Measurements from ENCODE around the gene RGS10.

The RGS10 gene

DNA sequence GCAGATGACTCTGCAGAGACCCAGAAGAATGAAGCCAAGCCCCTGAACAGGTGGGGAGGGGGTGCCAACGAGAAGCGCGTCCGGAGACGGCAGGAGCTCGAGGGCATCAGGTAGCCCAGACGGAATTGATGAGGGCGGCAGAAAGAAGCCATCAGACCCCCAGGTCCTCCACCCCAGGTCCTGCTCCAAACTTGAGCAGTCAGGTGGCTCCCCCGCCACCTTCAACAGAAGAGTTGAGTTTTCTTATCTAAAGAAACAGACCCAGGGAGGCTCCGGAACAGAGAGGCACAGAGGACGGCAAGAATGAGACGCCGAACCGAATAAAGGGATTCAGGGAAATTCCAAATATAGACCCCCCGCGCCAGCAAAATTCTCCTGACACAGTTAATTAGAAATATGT, 22.2 kb downstream of the RGS10 start:
- in situ Hi-C loops (cut with MboI; ENCODE audit: low sequenced_read_pairs) = no loop called here

DNA sequence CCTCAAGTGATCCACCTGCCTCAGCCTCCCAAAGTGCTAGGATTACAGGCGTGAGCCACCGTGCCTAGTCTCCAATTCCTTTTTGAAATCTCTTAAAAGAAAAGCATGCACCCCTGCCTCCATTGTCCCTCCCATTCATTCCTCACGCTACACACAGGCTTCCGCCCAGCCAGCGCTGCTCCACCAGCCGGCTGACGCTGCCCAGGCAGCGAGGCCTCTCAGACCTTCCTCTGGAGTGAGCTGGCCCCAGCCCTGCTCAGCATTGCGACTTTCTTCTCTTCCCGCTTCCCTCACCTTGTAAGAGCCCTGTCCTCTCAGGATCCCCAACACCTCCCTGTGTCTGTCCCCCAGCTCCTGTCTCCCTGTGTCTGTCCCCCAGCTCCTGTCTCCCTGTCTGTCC, 23.6 kb downstream of the RGS10 start:
- in situ Hi-C loops (cut with MboI; ENCODE audit: low sequenced_read_pairs) = no loop called here

DNA sequence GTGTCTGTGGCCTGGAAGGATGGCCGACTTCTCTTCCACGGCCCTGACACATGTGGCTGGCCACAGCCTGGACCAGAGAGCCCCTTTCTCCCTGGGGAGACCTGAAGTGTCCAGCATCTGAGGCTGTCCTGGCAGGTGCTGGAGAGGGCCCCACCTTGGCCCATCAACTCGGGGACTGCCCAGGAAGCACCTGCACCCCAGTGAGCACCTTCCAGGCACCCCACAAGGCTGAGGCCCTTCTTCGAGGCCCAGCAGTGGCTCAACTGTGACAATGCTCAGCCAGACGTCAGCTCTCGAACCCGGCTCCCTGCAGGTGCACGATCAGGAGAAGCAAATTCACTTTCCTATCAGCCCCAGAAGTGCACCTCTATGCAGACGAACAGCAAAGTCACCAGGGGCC, 24.3 kb downstream of the RGS10 start:
- in situ Hi-C loops (cut with MboI; ENCODE audit: low sequenced_read_pairs) = no loop called here

DNA sequence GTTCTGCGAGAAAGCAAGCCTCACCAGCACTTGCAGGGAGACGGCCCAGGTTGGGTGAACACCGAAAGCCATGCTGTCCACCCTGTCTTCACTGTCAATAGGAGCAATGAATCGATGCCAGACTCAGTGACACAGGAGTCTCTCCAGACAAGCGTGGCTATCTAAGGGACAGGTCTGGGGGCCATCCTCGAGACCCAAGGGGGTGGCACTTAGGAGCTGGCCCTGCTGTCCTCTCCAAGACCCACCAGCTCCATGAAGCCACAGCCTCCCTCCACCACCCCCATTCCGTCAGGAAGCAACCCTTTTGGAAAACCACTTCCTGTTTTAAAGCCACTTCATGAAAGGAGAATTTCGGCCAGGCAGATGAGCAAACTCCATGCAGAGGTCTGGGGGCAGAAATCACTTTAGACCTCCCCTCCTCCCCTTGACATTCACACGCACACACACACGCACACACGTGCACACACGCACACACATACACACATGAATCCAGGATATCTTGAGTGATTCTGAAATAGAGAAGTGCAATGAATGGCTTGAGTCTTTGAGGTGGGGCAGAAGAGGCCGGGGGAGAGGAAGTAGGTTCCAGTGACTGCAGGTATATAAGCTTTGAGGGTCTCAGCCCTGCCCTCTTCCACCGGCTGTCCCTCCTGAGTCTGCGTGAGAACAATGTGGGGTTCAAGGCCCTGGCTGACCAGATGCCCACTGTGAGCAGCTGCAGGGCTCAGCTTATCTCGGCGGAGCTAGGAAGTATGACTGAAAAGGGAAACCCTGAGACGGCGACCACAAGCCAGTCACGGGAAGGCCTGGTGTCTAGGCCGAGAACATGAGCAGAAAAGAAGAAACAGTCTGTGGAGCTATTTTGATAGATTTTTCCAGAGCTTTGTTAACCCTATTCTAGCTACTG, 25.0 kb downstream of the RGS10 start:
- in situ Hi-C loops (cut with MboI; ENCODE audit: low sequenced_read_pairs) = no loop called here

DNA sequence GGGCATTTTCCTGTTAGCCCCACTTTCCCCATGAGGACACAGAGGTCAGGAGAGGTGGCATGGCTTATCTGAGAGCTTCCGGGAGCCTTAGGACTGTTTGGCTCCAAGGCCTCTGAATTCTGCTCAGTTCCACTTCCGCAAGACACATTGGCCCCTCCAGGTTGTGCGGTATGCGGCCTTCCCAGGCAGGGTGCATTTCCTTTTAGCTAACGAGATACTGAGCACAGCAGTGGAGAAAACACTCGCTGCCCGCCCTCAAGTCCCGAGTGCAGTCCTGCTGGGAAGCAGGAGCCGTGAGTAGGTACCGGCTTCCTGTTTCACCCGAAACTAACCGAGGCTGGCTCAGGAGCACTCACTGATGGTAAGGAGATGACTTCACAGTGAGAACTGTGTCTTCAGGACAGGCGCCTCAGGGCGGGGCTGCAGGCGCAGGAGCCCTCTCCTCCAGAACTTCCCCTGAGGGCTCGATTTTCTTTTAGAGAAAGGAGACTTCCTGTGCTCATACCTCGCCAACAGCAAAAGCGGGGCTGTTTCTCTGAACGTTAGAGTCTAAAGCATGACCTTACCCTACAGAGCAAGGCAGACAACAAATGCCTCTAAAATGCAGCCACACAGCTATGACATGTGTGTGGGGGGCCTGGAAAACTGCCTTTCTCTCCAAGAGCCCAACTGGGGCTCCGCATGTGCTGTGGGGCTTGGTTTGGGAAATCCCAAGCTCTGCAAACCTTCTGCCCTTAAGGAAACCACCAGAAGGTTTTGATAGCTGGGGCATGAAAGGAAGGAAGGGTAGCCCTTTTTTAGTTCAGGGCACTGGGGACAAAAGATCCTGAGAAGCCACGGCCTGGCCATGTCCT, 25.9 kb downstream of the RGS10 start:
- in situ Hi-C loops (cut with MboI; ENCODE audit: low sequenced_read_pairs) = no loop called here

DNA sequence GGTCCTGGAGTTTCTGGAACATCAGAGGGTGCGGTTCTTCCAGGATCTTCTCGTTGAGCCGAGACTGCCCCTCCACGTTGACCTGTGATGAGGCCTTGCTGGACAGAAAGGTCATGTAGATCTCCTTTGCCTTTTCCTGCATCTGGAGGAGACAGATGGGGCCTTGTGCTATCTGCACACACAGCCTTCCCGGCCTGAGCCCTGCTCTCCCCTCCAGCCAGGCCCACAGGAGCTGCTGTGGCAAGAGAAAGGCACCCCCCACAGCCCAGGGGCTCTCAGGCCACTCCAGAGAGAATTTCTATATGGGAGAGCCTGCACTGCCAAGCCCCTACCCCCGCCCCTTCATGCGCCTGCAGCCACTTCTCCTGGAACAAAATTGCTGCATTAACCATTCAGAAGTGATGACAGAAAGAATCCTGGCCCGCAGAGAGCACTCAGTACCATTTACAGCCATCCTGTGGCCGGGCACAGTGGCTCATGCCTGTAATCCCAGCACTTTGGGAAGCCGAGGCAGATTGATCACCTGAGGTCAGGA, 26.9 kb downstream of the RGS10 start:
- in situ Hi-C loops (cut with MboI; ENCODE audit: low sequenced_read_pairs) = no loop called here

DNA sequence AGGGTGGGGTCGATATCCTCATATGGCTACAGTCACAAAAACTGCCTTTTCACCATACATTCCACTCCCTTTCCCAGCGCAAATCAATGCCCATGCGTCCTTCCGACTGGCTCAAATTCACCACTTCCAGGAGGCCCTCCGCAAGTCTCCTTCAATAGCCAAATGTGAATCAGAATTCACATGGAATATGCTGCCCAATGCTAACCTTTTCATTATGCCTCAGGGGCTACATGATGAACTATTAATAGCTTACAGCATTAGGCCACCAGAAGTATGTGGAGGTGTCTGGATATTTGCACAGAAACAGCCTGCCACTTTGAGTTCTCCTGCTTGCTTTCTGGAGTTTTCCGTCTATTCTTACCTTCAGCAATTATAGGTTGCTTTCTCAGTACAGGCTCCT, 27.7 kb downstream of the RGS10 start:
- in situ Hi-C loops (cut with MboI; ENCODE audit: low sequenced_read_pairs) = no loop called here

DNA sequence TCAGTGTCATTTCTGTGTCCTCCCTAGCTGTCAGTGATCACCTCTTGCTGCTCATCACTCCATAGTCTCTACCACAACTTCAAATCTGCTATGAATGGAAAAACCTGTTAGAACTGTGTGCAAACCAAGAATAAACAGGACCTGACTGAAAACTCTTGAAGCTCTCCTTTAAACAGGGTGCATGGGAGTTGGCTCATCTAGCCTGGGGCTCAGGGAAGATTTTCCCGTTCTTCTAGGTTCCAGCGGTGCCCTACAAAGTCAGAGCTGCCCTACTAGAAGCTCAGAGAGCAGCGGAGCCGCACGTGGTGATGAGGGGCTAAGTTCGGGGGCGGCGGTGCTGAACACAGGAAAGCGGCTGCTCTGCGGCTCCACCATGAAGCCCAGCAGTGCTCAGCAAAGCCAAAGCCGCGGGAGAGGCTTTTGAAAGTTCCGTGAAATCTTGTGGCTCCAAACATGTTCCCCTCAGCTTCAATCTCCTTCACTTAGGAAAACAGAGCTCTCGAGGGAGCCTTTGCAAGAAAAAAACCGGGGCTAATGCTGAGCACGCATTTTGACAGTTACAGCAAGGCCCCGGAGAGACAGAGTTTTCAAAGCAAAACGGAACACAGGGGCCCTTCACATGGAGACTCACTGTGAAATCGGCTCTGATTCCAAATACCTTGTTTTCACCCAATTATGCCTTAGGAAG, 30.5 kb downstream of the RGS10 start:
- in situ Hi-C loops (cut with MboI; ENCODE audit: low sequenced_read_pairs) = no loop called here

DNA sequence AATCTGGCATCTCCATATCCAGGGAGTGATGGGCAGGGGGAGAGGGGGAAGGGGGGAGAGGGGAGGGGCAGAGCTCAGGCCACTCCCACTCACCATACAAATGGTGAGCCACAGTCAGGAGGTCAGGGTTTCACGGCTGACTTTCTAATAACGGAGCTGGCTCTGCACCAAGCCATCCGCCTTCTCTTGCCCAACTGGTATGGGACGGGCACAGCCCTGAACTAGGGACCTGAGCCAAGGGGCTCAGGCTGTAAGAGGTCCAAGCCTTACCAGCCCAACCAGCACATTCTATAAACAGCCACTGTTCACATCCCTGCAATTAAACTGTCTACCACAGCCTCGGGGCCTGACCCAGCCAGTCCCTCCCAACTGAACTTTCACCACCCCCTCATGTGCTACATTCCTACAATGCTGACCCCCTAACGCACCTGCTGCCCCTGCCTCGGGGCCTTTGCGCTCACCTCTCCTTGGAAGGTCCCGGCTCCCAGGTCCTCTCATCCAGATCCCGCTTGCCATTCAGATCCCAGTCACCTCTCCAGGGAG, 32.5 kb downstream of the RGS10 start:
- in situ Hi-C loops (cut with MboI; ENCODE audit: low sequenced_read_pairs) = no loop called here

DNA sequence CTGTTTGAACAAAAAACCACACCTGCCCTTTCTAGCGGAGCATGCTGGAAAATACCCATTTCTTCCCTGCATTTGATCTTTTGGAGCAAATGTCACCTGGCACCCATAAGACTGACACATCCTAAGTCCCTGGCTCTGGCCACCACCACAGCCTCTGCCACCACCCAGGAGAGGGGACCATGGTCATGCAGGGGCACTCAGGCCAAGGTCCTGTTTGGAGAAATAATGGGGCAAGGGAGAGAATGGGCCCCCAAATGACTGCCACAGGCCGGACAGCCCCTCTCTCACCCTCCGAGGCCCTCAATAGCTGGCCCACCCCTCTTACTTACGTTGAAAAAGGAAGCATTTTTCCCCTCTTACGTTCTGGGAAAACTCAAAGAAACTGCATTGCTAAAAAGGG, 35.4 kb downstream of the RGS10 start:
- in situ Hi-C loops (cut with MboI; ENCODE audit: low sequenced_read_pairs) = no loop called here

DNA sequence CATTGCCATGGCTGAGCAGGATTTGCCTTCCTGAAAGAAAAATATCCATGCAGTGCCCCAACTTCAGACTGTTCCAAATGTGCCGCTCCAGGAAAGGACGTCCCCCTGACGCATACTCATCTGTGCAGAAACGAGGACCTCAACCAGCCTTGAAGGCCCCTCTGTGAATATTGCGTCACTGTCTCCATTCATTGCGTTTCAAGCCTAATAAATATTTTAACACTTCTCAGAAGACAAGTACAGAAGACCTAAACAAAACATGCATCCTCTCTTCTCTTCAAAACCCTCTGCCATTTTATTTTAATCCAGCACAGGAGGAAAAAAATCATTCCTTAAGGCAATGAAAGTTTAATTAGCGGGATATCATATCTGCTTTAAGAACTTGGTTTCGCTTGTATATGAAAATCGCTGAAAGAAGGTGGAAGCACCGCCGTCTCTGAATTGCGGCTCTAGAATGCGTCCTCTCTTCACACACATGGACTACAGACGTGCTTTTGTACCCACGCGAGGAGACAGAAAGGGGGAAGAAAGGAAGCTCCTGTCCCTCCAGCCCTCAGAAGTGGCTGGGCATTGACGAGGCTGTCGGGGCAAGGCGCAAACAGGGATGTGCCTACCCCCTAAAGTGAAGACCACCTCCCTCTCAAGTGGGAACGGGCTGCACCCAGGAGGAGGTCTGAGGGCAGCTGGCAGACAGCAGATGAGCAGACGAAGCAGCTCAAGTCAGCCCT, 36.8 kb downstream of the RGS10 start:
- in situ Hi-C loops (cut with MboI; ENCODE audit: low sequenced_read_pairs) = no loop called here

DNA sequence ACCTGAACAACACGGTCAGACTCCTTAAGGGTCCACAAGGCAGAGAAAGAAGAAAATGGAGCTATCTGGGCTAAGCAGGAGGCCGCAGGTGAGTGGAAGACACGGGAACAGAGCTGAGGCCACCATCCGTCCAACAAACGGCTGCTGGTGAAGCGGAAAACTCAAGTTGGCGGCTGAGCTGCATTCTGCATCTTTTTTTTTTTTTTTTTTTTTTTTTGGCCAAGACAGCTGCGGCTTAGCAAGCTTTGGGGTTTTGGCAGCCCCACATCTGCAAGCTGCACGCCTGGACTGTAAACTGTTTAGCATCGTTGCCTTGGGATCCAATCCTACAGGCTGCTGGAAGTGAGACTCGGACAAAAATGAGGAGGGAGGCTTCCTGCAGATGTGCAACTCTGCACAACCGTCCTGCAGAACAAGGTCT, 37.4 kb downstream of the RGS10 start:
- in situ Hi-C loops (cut with MboI; ENCODE audit: low sequenced_read_pairs) = no loop called here

DNA sequence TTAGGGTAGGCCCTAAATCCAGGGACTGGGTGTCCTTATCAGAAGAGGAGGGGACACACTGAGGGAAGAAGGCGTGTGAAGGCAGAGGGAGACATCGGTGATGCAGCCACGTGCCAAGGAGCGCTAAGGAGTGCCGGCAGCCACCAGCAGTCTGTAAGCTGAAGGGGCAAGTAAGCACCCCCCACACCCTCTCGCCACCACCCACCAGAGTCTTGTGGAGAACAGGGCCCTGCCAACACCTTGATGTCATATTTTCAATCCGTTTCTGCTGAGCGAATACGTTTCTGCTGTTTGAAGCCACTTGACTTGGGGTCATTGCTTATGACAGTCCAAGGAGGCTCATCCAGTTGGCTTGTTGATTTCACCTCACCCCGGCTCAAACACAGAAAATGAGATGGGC, 37.9 kb downstream of the RGS10 start:
- in situ Hi-C loops (cut with MboI; ENCODE audit: low sequenced_read_pairs) = no loop called here

DNA sequence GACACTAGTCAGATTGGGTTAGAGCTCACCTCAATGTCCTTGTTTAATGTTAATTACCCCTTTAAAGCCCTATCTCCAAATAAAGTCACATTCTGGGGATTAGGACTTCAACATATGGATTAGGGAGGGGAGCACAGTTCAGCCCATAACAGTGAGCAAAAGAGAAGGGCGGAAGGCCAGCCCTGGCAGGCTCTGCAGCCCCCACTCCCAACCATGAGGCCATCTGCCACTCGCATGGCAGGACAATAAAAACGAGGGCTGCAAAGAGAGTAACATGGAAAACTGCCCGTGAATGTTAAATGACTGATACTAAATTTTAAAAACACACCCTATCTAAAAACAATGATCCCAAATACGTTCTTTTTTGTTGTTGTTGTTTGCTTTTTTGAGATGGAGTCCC, 38.7 kb downstream of the RGS10 start:
- in situ Hi-C loops (cut with MboI; ENCODE audit: low sequenced_read_pairs) = no loop called here

DNA sequence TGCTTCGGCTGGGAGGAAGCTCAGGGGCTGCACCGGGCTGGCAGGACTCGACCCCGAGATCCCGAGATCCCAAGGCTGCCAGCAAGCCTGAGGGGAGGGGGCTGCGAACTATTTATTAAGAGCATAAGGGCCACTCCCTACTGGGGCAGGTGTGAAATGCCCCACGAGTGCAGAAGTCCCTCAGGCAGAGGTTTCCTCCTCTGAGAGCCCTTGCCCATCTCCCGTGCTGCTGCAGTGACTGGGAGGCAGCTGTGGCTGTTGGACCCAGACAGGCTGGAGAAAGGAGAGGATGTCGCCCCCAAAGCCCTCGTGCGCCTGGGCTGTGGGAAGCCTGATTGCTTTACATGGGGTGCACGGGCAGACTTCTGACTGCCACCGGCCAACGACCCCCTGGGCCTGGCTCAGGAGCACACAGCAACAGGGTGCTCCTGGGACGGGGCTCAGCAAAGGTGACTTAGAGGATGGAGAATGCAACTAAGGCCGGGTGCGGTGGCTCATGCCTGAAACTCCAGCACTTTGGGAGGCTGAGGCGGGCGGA, 39.8 kb downstream of the RGS10 start:
- in situ Hi-C loops (cut with MboI; ENCODE audit: low sequenced_read_pairs) = no loop called here

DNA sequence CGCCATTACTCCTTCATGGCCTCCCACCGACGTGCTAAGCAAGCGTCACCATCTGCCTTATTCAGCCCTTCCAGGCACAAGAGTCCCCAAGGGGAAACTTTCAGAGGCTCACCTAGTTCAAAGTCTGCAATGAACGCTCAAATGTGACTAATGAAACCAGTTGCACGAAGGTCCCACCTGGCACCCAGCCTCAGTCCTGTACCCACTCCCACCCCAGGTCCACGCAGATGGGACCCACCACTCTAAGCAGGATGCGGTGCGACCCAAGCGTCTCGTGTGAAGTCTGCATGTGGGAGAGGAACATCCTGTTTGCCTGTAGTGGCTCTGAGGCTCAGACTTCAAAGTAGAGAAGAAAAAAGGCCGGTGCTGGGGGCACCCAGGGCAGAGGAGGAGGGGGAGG, 40.3 kb downstream of the RGS10 start:
- in situ Hi-C loops (cut with MboI; ENCODE audit: low sequenced_read_pairs) = no loop called here

DNA sequence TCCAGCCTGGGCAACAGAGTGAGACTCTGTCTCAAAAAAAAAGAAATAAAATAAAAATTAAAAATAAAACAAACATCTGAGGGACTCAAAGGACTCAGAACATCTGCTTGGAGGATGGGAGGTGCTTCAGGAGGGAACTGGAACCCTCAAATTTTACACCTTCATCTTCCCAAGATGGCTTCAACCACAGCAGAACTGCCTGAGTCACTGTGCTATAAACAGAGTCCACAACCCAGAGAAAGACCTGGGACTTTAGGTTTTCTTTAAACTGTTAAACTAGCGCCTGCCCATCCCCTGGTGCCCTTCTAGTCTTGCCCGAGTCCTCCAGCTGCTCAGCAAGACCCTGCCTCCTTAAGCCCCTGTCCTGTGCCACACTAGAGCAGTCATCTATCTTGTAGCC, 40.8 kb downstream of the RGS10 start:
- in situ Hi-C loops (cut with MboI; ENCODE audit: low sequenced_read_pairs) = no loop called here

DNA sequence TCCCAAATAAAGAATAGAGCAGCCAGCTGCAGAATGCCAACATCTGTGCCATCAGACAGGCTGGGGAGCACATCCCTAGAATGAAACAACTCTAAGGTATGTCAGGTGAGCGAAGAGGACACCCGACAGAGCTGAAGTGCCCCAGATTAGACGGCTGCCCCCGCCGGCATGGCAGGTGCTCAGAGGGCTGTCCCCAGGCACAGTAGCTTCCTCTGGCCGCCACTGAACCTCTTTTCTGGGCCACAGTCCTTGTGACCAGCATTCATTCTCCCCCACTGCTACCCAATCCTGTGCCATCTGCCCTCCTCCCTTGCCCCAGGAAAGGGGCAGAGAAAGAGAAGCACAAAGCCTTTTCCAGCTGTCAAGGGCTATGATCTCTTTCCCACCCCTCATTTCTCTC, 41.7 kb downstream of the RGS10 start:
- in situ Hi-C loops (cut with MboI; ENCODE audit: low sequenced_read_pairs) = no loop called here

DNA sequence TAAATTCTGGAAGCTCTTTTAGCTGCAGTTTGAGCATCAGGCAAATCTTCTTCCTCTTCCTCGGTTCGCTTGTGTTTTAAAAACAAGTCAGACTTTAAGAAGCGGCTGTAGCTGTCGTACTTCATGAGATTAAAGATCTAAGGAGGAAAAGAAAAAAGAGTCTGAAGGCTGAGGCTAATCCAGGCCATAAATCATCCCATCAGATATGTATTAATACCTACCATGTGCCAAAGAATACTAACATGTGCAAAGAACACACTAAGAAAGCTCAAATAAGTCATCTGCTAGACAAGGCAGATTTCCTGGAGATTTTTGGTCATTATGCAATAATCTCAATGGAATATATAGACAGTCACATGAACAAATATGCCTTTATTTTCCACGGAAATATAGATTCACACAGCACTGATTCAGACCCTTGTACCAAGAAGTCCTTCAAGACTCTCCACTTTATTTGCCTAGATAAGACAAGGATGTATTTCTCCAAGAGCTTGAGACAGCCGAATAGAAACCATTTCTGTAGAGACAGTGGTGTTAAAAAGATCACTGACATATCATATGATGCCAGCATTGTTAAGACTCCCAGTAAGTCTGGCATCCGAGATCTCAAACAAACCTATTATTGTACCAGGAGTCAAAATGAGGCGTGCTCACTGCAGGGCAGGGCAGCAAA, 42.3 kb downstream of the RGS10 start:
- in situ Hi-C loops (cut with MboI; ENCODE audit: low sequenced_read_pairs) = no loop called here

DNA sequence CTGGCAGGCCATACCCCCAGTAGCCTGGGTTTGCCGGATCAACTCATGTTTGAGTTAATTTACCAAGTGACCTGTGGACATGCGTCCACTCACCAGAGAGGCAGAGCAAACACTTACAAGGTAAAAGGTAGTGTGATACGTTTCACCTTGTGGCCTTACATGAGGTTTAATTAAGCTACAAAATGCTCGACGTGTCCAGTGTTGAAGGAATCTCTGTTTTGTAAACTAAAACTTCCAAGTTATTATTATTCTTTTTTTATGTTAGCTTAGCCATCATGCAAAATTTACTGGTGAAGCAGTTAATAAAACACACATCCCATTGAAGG, 42.9 kb downstream of the RGS10 start:
- in situ Hi-C loops (cut with MboI; ENCODE audit: low sequenced_read_pairs) = no loop called here

All from hTERT RPE-1 (cell line).